GM21576 (cell line): ENCODE results near the gene KIF3B.
"Not testable (repeated sequence)": the region's sequence is repeated elsewhere in the genome, so short reads cannot be mapped to it uniquely, and the experiment has no call there.

ENCODE experiments used
- ATAC-seq: cut with Tn5 transposase; IDR thresholded peaks from one replicate; pipeline ENCODE4 v1.9.1; 2021; ENCODE audit warnings: mild to moderate bottlenecking, moderate library complexity; ENCODE audit not compliant: unreplicated experiment

KIF3B gene

DNA sequence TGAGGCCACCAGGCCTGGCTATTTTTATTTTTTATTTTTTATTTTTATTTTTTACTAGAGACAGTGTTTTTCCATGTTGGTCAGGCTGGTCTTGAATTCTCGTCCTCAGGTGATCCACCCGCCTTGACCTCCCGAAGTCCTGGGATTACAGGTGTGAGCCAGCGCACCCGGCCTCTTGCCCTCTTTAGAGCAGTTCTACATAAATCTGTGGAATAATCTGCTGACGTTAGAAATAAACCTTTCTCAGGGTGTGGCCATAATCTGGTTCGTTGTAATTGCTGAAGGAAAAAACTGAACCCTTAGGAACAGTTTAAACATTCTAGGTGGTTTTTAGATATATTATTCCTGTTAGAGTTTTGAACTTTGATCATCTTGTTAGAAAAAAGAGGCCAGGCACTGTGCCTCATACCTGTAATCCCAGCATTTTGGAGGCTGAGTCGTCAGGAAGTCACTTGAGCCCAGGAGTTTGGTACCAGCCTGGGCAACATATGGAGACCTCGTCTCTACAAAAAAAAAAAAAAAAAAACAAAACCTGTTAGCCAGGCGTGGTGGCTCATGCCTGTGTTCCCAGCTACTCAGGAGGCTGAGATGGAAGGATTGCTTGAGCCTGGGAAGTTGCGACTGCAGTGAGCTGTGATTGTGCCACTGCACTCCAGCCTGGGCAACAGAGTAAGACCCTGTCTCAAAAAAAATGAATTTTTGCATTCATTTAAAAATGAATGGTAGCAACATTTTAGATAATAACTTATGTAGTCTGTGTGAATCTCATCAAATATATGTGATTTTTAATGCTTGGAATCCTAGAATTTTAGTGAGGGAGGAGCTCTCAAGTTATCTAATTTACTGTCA is 104.9 kb downstream of the KIF3B start:
- ATAC-seq, result no peak

DNA sequence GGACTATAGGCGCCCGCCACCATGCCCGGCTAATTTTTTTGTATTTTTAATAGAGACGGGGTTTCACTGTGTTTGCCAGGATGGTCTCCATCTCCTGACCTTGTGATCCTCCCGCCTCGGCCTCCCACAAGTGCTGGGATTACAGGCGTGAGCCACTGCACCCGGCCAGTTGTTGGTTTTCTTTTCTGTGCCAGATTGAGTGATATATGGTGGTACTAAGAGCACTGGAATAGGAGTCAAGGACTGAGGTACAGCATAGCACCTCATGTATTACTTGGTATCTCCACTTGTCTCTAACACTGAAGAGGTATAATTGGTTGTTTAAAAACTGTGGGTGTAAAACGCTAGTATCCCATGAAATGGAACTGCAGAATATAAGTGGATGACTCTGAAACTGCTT is 106.0 kb downstream of the KIF3B start:
- ATAC-seq, result not testable (repeated sequence)
